ACHN (cell line): Measurements from ENCODE around the gene TMEM170B.
A peak's percentile ranks its signal among the peaks of the same experiment; 100 is the strongest.
"Not testable (repeated sequence)": the region's sequence is repeated elsewhere in the genome, so short reads cannot be mapped to it uniquely, and the experiment has no call there.

ENCODE experiments used
- DNase-seq: peaks from one replicate; pipeline ENCODE4 v3.0.0-alpha.2; 2015
- in situ Hi-C: cut with HindIII; loops from 2 replicates; pipeline ENCODE4 v1.10.0; 2017; ENCODE audit warnings: low sequenced_read_pairs, low pct_ligation_motif_present, low pct_unique_long_range_greater_than_20kb

The TMEM170B gene

DNA sequence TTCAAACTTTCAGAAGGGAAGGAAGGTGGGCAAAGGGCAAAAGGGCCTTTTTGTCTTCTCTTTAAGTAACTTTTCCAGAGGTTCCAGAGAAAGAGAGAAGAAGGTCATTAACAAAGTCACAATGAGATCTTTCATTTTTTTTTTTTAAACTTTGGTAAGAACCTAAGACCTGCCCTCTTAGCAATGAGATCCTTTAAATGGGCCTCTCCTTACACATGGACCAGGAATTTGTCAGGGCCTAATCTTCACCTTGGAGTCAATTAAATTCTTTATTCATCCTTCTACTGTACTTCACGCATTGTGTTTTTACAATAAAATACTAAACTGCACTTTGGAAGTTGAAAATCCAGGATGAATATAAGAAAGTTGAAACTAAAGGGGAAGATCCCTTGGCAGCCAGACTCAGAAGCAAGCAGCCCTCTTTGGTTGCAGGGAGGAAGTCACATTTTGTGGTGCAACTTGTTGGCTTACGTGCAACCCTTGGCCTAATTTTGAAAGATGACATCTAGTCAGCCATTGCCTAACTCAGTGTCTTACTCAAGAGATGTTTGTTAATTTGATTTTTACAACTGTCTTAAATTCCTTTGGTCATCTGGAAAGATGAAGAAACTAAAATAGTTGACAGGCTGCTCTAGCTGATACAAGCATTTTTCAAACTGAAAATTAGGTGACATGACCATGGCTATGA is 11.9 kb upstream of the TMEM170B start:
- no peak for DNase-seq
- in situ Hi-C loops, result no loop called here

DNA sequence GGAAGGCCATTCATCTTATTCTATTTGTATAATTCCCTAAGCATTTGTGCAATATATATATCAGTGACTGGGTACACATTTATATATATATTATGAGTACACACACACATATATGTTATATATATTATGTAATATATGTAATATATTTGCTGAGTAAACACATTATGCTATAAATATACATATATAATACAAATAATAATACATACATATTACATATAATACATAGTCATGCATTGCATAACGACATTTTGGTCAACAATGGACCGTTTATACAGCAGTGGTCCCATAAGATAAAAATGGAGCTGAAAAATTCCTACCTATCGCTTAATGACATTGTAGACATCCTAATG is 11.4 kb upstream of the TMEM170B start:
- in situ Hi-C loops, result no loop called here
- no peak for DNase-seq

DNA sequence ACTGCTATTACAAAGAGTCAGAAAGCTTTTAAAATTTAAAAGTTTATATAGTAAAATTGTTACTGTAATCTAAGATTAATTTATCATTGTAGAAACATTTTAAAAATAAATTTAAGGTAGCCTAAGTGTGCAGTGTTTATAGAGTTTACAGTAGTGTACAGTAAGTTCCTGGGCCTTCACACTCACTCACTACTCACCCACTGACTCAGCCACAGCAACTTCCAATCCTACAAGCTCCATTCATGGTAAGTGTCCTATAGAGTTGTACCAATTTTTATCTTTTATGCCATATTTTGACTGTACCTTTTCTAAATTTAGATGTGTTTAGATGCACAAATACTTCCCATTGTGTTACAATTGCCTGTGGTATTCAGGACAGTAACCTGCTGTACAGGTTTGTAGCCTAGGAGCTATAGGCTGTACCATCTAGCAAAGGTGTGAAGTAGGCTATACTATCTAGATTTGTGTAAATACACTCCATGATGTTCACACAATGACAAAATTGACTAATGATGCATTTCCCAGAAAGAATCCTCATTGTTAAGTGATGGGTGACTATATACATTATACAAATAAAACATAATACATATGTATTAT is 10.2 kb upstream of the TMEM170B start:
- in situ Hi-C loops, result no loop called here
- DNase-seq, result no peak

DNA sequence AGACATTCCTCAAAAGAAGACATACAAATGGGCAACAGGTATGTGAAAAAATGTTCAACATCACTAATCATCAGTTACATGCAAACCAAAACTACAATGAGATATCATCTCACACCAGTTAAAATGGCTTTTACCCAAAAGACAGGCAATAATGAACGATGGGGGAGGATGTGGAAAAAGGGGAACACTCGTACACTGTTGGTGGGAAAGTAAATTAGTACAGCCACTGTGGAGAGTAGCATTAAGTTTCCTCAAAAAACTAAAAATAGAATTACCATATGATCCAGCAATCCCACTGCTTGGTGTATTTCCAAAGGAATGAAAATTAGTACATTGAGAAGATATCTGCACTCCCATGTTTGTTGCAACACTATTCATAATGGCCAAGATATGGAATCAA is 8.6 kb upstream of the TMEM170B start:
- in situ Hi-C loops, result no loop called here
- no peak for DNase-seq

- in situ Hi-C loops, result no loop called here
- no peak for DNase-seq
Measured at GRCh38 chr6:11532097-11532496, 5.5 kb upstream of the TMEM170B start.

DNA sequence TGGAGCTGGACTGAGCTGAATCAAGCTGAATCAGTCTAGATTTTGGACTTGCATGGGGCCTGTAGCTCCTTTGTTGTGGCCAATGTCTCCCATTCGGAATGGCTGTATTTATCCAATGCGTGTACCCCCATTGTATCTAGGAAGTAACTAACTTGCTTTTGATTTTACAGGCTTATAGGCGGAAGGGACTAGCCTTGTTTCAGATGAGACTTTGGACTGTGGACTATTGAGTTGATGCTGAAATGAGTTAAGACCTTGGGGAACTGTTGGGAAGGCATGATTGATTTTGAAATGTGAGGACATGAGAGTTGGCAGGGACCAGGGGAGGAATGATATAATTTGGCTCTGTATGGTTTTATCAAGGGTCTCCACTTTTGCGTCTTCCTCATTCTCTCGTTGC is 3.0 kb upstream of the TMEM170B start:
- no peak for DNase-seq
- in situ Hi-C loops, result no loop called here

GRCh38 chr6:11535801-11536230 is 1.7 kb upstream of the TMEM170B start:
- in situ Hi-C loops, result no loop called here
- DNase-seq, result peak; percentile 61

GRCh38 chr6:11536795-11537194 is 754 bp upstream of the TMEM170B start:
- no peak for DNase-seq
- in situ Hi-C loops, result no loop called here

- in situ Hi-C loops, result no loop called here
- DNase-seq, result peak; percentile 11
Measured at GRCh38 chr6:11538052-11538818, 686 bp downstream of the TMEM170B start.

DNA sequence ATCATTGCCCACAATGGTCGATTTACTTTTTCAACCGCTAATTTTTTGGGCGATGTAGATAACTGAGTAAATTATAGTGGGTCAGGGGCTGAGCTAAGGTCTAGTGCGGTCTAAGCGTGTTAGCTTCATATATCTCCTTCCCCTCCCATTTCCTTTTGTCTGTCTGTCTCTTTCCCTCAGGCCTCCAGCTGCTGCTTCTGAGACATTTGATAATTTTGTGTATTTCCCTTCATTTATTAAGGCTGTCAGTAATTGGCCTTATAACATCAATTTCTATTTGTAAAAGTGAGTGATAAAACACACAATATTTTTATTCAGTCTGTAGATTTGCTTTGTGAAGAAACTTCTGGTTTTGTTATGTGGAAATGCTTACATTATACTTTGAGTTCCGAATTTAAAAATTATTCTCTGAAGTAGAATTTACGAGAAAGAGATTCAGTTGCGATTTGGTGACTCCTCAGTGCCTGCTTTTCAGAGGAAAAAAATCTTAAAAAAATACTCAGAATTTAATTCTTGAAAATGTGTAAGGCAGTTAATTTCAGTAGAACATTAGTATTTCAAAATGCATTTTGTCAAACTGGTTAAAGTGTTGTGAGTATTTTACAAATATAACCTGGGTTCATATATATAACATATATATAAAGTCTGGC is 1.4 kb downstream of the TMEM170B start:
- DNase-seq, result no peak
- in situ Hi-C loops, result no loop called here

DNA sequence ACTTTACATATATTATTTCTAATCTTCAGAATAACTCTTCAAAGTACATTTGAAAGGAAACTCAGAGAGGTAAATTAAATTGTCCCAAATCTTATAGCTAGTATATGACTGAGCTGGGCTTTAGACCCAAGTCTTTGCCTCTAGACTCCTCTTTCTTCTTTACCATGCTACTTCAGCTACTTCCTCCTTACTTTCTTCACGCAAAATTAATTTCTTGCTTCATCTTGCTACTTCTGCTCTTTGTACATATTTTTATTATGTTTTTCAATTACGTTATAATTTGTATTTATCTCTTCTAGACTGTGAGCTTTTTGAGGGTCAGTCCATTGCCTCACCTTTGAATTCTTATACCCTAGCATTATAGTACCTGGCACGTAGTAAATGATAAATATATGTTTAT is 5.3 kb downstream of the TMEM170B start:
- in situ Hi-C loops, result no loop called here

DNA sequence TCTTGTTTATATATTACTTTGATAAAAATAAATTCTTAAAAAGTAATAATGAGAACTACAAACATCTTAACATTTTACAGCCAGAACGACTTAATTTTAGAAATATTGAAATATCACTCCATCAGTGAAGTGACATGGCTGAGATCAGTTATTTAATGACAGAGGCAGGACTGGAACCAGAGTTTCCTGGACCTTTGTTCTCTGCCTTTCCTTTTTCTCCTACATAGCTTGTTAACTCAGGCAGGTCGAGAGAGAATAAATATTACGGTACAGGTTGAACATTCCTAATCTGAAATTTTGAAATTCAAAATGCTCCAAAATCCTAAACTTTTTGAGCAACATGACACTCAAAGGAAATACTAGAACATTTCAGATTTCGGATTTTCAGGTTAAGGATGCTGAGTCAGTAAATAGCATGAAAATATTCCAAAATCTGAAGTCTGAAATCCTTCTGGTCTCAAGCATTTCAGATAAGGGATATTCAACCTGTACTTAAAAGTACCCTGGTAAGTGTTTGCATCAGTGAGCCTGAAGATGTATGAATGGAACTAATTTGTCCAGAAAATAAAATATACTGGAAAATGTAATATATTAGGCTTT is 6.5 kb downstream of the TMEM170B start:
- DNase-seq, result no peak
- in situ Hi-C loops, result no loop called here

More for the DNA sequence above, 5.3 kb downstream of the TMEM170B start:
- no peak for DNase-seq

GRCh38 chr6:11547846-11548245 is 10.3 kb downstream of the TMEM170B start:
- in situ Hi-C loops, DNase-seq: not testable (repeated sequence)

DNA sequence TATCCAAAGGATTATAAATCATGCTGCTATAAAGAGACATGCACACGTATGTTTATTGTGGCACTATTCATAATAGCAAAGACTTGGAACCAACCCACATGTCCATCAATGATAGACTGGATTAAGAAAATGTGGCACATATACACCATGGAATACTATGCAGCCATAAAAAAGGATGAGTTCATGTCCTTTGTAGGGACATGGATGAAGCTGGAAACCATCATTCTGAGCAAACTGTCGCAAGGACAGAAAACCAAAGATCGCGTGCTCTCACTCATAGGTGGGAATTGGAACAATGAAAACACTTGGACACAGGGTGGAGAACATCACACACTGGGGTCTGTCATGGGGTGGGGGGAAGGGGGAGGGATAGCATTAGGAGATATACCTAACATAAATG is 11.0 kb downstream of the TMEM170B start:
- DNase-seq, in situ Hi-C loops: not testable (repeated sequence)

GRCh38 chr6:11551053-11551452 is 13.5 kb downstream of the TMEM170B start:
- in situ Hi-C loops, result no loop called here
- DNase-seq, result no peak

- in situ Hi-C loops, result no loop called here
- DNase-seq, result no peak
Measured at GRCh38 chr6:11552442-11552841, 14.9 kb downstream of the TMEM170B start.

GRCh38 chr6:11553824-11554223 is 16.3 kb downstream of the TMEM170B start:
- in situ Hi-C loops, result no loop called here
- DNase-seq, result no peak

GRCh38 chr6:11556309-11556708 is 18.8 kb downstream of the TMEM170B start:
- in situ Hi-C loops, result no loop called here
- DNase-seq, result no peak

DNA sequence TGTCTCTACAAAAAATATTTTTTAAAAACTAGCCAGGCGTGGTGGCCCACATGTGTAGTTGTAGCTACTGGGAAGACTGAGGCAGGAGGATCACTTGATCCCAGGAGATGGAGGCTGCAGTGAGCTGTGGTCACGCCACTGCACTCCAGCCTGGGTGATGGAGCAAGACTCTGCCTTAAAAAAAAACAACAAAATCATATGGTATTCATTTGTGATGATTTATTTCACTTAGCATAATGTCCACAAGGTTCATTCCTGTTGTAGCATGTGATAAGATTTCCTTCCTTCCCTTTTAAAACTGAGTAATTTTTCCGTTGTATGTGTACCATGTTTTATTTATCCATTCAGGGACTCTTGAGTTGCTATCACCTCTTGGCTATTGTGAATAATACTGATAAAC is 26.2 kb downstream of the TMEM170B start:
- DNase-seq, result no peak
- in situ Hi-C loops, result no loop called here
